ENCODE data around the gene SH2D7. TPM values are rescaled to one million over a fixed set of nuclear protein-coding genes. Genes with fewer than 3 reads are reported as not detected.

Gene SH2D7
- total and polyA plus RNA-seq, 2 experiments from 2014 or later, result 0.31 TPM; not detected in 1

GRCh38 chr15:78105476-78106241, 13.3 kb downstream of the SH2D7 start:
- TF ChIP-seq ETS1 (IDR thresholded peaks at IDR 0.05) (no peak), CREB1 (CRISPR knock-in tag; IDR thresholded peaks at IDR 0.05; ENCODE audit: low read depth) (no peak), REST (IDR thresholded peaks at IDR 0.05; ENCODE audit: unreplicated experiment) (no peak), ZNF114 (CRISPR knock-in tag; IDR thresholded peaks at IDR 0.05) (no peak), NANOG (IDR thresholded peaks at IDR 0.05; ENCODE audit: borderline replicate concordance) (no peak), EZH2phosphoT487 (IDR thresholded peaks at IDR 0.05; ENCODE audit: unreplicated experiment) (no peak), JUNB (IDR thresholded peaks at IDR 0.05; ENCODE audit: unreplicated experiment) (no peak), STAT1 (IDR thresholded peaks at IDR 0.05; ENCODE audit: unreplicated experiment) (no peak), ZNF462 (CRISPR knock-in tag; IDR thresholded peaks at IDR 0.05) (no peak), CTCF (conservative IDR thresholded peaks at IDR 0.05; ENCODE audit: low read depth in 2 of 2) (no peak), EZH2 (IDR thresholded peaks at IDR 0.05; ENCODE audit: low read depth, unreplicated experiment) (no peak), POLR2AphosphoS5 (IDR thresholded peaks at IDR 0.05; ENCODE audit: low read depth) (no peak), ZNF331 (CRISPR knock-in tag; IDR thresholded peaks at IDR 0.05; ENCODE audit: low read depth) (no peak)
- ATAC-seq, result no peak
- no peak overlapping the region for H3K4me3 Mint-ChIP-seq
- H3F3A ChIP-seq (replicated peaks; ENCODE audit: low read depth), result no peaks in the 10 kb centered on the region
- no peak for DNase-seq (ENCODE audit: low spot score)
- H3K4me1 Mint-ChIP-seq, result peaks cover 5% of the 10 kb centered on the region
- no peaks in the 10 kb centered on the region for H4K20me1 ChIP-seq (replicated peaks; ENCODE audit: insufficient read depth)
- H3K4me2 ChIP-seq, result no peak overlapping the region
- no peak overlapping the region for H3K27ac Mint-ChIP-seq
- peaks cover 11% of the 10 kb centered on the region for H3K27me3 Mint-ChIP-seq (ENCODE audit: insufficient read depth, low read depth, poor library complexity)
- no peak overlapping the region for H2AFZ ChIP-seq
- no peaks in the 10 kb centered on the region for H3K4me1 ChIP-seq (ENCODE audit: insufficient read depth)
- no peaks in the 10 kb centered on the region for H3K27me3 ChIP-seq (ENCODE audit: insufficient read depth)
- H3K9me3 Mint-ChIP-seq, result no peaks in the 10 kb centered on the region; the same call in 2 of the 3 replicates
- H3K36me3 Mint-ChIP-seq (ENCODE audit: low read depth), result peaks cover 10% of the 10 kb centered on the region; the same call in 2 of the 3 replicates
- H3K36me3 ChIP-seq (ENCODE audit: insufficient read depth), result no peaks in the 10 kb centered on the region
- no peak overlapping the region for H3K27ac ChIP-seq (ENCODE audit: low read depth)
- H3K79me2 ChIP-seq (replicated peaks; ENCODE audit: insufficient read depth), result no peaks in the 10 kb centered on the region
- no peak overlapping the region for H3K4me3 ChIP-seq
- no peaks in the 10 kb centered on the region for H3K9me2 ChIP-seq (ENCODE audit: insufficient read depth)
